ENCODE measurements around the gene PKIB.

Gene PKIB

DNA sequence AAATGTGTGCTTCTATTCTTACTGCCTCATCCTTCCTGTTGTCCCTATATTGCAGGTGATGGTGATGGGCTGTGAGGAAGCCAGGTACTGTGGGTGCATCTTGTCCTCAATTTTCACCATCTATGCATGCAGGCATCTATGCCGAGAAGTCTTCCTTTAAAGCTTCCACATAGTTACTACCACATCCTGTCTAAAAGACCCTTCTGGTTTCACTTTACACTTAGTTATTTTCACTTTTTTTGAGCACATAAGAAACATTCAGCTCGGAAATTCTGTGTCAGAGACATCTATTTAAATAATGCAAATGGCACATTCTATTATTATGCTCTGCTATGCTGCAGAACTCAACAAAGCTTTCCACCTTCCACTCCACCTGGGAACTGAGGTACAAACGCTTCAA lies 141.1 kb downstream of the PKIB start:
- no peak for TF ChIP-seq CTCF (IDR thresholded peaks at IDR 0.05; ENCODE audit: low read depth, low read length, missing control alignments)
- peak overlapping the region; percentile 21 for H3K4me3 ChIP-seq (ENCODE audit: low read depth, low read length)
- no peak for DNase-seq (ENCODE audit: low read depth)

- no peak overlapping the region; the same call in 1 of the 2 replicates for H3K4me3 ChIP-seq (ENCODE audit: low read depth, low read length)
- TF ChIP-seq CTCF (IDR thresholded peaks at IDR 0.05; ENCODE audit: low read depth, low read length, missing control alignments) = no peak
- DNase-seq (ENCODE audit: low read depth) = no peak
Measured at GRCh38 chr6:122752459-122752858, 142.3 kb downstream of the PKIB start.

- TF ChIP-seq CTCF (IDR thresholded peaks at IDR 0.05; ENCODE audit: low read depth, low read length, missing control alignments) = no peak
- DNase-seq (ENCODE audit: low read depth) = no peak
Measured at GRCh38 chr6:122753000-122753687, 142.9 kb downstream of the PKIB start.

GRCh38 chr6:122753688-122754056 lies 143.5 kb downstream of the PKIB start:
- no peak for TF ChIP-seq CTCF (IDR thresholded peaks at IDR 0.05; ENCODE audit: low read depth, low read length, missing control alignments)
- H3K4me3 ChIP-seq (ENCODE audit: low read depth, low read length) = peak overlapping the region; percentile 10; the same call in 1 of the 2 replicates
- no peak for DNase-seq (ENCODE audit: low read depth)

More at GRCh38 chr6:122753000-122753687, 142.9 kb downstream of the PKIB start:
- peak overlapping the region; percentile 10; the same call in 1 of the 2 replicates for H3K4me3 ChIP-seq (ENCODE audit: low read depth, low read length)

- TF ChIP-seq CTCF (IDR thresholded peaks at IDR 0.05; ENCODE audit: low read depth, low read length, missing control alignments) = no peak
- H3K4me3 ChIP-seq (ENCODE audit: low read depth, low read length) = no peak overlapping the region
- DNase-seq (ENCODE audit: low read depth) = no peak
Measured at GRCh38 chr6:122754191-122754731, 144.1 kb downstream of the PKIB start.

DNA sequence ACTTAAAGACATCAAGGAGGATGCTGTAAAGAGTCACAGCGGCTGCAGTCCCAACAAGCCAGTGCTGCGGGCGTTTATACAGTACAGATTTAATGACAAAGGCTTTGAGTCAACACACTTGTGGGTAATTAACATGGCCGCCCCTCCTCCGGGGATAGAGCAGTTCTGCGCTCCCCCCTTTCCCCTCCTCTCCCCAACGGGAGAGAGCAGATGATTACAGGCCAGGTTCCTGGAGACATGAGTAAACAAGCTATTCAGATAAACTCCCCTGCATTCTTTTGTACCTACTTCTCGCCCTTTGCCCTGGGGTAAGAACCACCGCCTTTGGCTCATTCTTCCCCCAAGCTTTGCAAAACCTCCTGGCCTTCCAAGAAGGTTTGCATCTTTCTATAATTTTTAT lies 145.7 kb downstream of the PKIB start:
- no peak for TF ChIP-seq CTCF (IDR thresholded peaks at IDR 0.05; ENCODE audit: low read depth, low read length, missing control alignments)
- no peak for DNase-seq (ENCODE audit: low read depth)
- no peak overlapping the region for H3K4me3 ChIP-seq (ENCODE audit: low read depth, low read length)

DNA sequence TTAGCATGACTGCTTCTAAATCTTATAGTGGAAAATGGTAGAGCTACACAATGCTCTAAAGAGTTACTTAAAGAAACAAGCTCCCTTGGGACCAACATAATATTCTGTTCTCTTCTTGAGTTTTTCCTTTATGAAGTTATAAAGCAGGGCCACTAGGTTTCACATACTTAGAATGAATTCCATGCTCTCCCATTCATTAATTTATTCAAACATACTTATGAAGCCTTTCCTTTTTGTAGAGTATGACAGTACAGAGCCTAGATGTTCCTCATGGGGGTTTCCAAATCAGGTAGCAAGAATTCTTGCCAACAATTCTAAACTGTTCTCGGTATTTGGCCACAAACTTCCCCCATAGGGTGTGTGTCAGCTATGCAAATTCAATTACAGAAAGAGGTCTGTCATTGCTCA lies 148.7 kb downstream of the PKIB start:
- H3K4me3 ChIP-seq (ENCODE audit: low read depth, low read length) = no peak overlapping the region
- TF ChIP-seq CTCF (IDR thresholded peaks at IDR 0.05; ENCODE audit: low read depth, low read length, missing control alignments) = no peak
- no peak for DNase-seq (ENCODE audit: low read depth)

Data from GM12864 (cell line).